SIG-M5 (cell line): ENCODE results near the gene NFAT5.
"Not testable (repeated sequence)": the region's sequence is repeated elsewhere in the genome, so short reads cannot be mapped to it uniquely, and the experiment has no call there.

Experiments used
- DNase-seq: peaks from one replicate; lab custom pipeline; 2025; lab: John Stamatoyannopoulos, UW

Gene NFAT5

GRCh38 chr16:69596801-69597200 lies 31.0 kb downstream of the NFAT5 start:
- DNase-seq, result no peak

GRCh38 chr16:69598045-69598444 lies 32.3 kb downstream of the NFAT5 start:
- DNase-seq, result no peak

GRCh38 chr16:69599731-69600130 lies 34.0 kb downstream of the NFAT5 start:
- no peak for DNase-seq

- peak; percentile 21 for DNase-seq
Observed at GRCh38 chr16:69600202-69600601, 34.4 kb downstream of the NFAT5 start.

GRCh38 chr16:69601250-69601649 lies 35.5 kb downstream of the NFAT5 start:
- DNase-seq, result no peak

- no peak for DNase-seq
Observed at GRCh38 chr16:69606985-69607384, 41.2 kb downstream of the NFAT5 start.

GRCh38 chr16:69607674-69608073 lies 41.9 kb downstream of the NFAT5 start:
- DNase-seq, result no peak

GRCh38 chr16:69610356-69610755 lies 44.6 kb downstream of the NFAT5 start:
- DNase-seq, result no peak

- no peak for DNase-seq
Observed at GRCh38 chr16:69611103-69611640, 45.4 kb downstream of the NFAT5 start.

GRCh38 chr16:69613378-69614154 lies 47.8 kb downstream of the NFAT5 start:
- DNase-seq, result no peak

- DNase-seq, result no peak
Observed at GRCh38 chr16:69615528-69615927, 49.8 kb downstream of the NFAT5 start.

- DNase-seq, result no peak
Observed at GRCh38 chr16:69616082-69616481, 50.3 kb downstream of the NFAT5 start.

GRCh38 chr16:69618307-69618706 lies 52.5 kb downstream of the NFAT5 start:
- DNase-seq, result no peak

GRCh38 chr16:69618721-69619120 lies 53.0 kb downstream of the NFAT5 start:
- no peak for DNase-seq

GRCh38 chr16:69619514-69619913 lies 53.7 kb downstream of the NFAT5 start:
- DNase-seq, result no peak

- no peak for DNase-seq
Observed at GRCh38 chr16:69620573-69620972, 54.8 kb downstream of the NFAT5 start.

- no peak for DNase-seq
Observed at GRCh38 chr16:69621225-69621624, 55.5 kb downstream of the NFAT5 start.

GRCh38 chr16:69626256-69626655 lies 60.5 kb downstream of the NFAT5 start:
- DNase-seq, result no peak

GRCh38 chr16:69632828-69633227 lies 67.1 kb downstream of the NFAT5 start:
- no peak for DNase-seq

GRCh38 chr16:69633375-69633774 lies 67.6 kb downstream of the NFAT5 start:
- no peak for DNase-seq

- DNase-seq, result not testable (repeated sequence)
Observed at GRCh38 chr16:69636563-69637146, 70.9 kb downstream of the NFAT5 start.

GRCh38 chr16:69637206-69637865 lies 71.6 kb downstream of the NFAT5 start:
- DNase-seq, result not testable (repeated sequence)

GRCh38 chr16:69643997-69644396 lies 78.2 kb downstream of the NFAT5 start:
- not testable (repeated sequence) for DNase-seq
